H1 (cell line): ENCODE results near the gene ANXA3. TPM values are rescaled to one million over a fixed set of nuclear protein-coding genes. Genes with fewer than 3 reads are reported as not detected.

Experiments used
- CTCF ChIA-PET: fragments of 300-600 bp; sonication (Branson Sonifier 250); formaldehyde crosslinking; loops from one replicate; lab custom pipeline; 2021; ENCODE audit not compliant: partially characterized antibody; lab: Charles Lee
- POLR2A ChIA-PET: fragments of 300-600 bp; sonication (Branson Sonifier 250); formaldehyde crosslinking; loops from one replicate; lab custom pipeline; 2021; ENCODE audit warnings: inconsistent platforms; ENCODE audit not compliant: partially characterized antibody; lab: Charles Lee
- DNase-seq, 2 experiments: peaks; one replicate each; pipeline versions ENCODE4 v3.0.0 to v3.0.0-alpha.2; 2010 to 2022; ENCODE audit warnings: low spot score in 2 of 2, low read depth in 1 of 2, mixed read lengths in 1 of 2
- FAIRE-seq: peaks from 2 replicates; lab custom pipeline; 2011; peaks lifted over from hg19 to GRCh38; lab: Jason Lieb, UNC
- H2AFZ ChIP-seq: 2 replicates; pipeline ENCODE4 v1.8.1; 2012; ENCODE audit warnings: low read length, inconsistent platforms
- H2AK5ac ChIP-seq: 2 replicates; pipeline ENCODE4 v1.6.1; 2013; ENCODE audit warnings: low read depth, low read length
- H2BK120ac ChIP-seq: replicated peaks from 2 replicates; pipeline ENCODE3; 2013; ENCODE audit warnings: low read depth, low read length, inconsistent platforms
- H2BK12ac ChIP-seq: 2 replicates; pipeline ENCODE4 v1.6.1; 2013; ENCODE audit warnings: low read depth, low read length
- H2BK15ac ChIP-seq: 2 replicates; pipeline ENCODE4 v1.6.1; 2013; ENCODE audit warnings: low read length
- H2BK20ac ChIP-seq: 2 replicates; pipeline ENCODE4 v1.6.1; 2013; ENCODE audit warnings: low read length
- H2BK5ac ChIP-seq: 2 replicates; pipeline ENCODE4 v1.6.1; 2013; ENCODE audit warnings: low read depth, low read length
- H3K14ac ChIP-seq: 2 replicates; pipeline ENCODE4 v1.6.1; 2013; ENCODE audit warnings: inconsistent platforms; ENCODE audit not compliant: insufficient read length
- H3K18ac ChIP-seq: 2 replicates; pipeline ENCODE4 v1.6.1; 2013; ENCODE audit warnings: low read length; ENCODE audit errors: extremely low read depth
- H3K23ac ChIP-seq: 2 replicates; pipeline ENCODE4 v1.6.1; 2013; ENCODE audit warnings: inconsistent platforms; ENCODE audit not compliant: insufficient read length
- H3K23me2 ChIP-seq: 2 replicates; pipeline ENCODE4 v1.6.1; 2013; ENCODE audit warnings: low read depth, low read length
- H3K27ac ChIP-seq: 2 replicates; pipeline ENCODE4 v1.6.1; 2011; ENCODE audit warnings: low read depth, low read length, inconsistent platforms
- H3K27me3 ChIP-seq, 4 experiments: replicated peaks in 1 of 4; 1 replicate in 1 of 4; 2 replicates in 3 of 4; pipeline versions ENCODE4 v1.6.1 to v1.8.1; 2011 to 2013; ENCODE audit warnings: low read length in 3 of 4, mild to moderate bottlenecking in 3 of 4, inconsistent platforms in 2 of 4, mixed read lengths in 2 of 4, moderate library complexity in 1 of 4; ENCODE audit not compliant: control insufficient read depth in 3 of 4, insufficient read depth in 3 of 4; ENCODE audit errors: extremely low read depth in 1 of 4
- H3K36me3 ChIP-seq, 4 experiments: 2 replicates each; pipeline versions ENCODE4 v1.6.1 to v1.8.1; 2011 to 2013; ENCODE audit warnings: mild to moderate bottlenecking in 4 of 4, low read length in 3 of 4, moderate library complexity in 2 of 4, control low read depth in 1 of 4, inconsistent platforms in 1 of 4; ENCODE audit not compliant: insufficient read depth in 4 of 4, control insufficient read depth in 2 of 4
- H3K4ac ChIP-seq: replicated peaks from 2 replicates; pipeline ENCODE3; 2013; ENCODE audit warnings: low read length, low read depth, mixed read lengths, inconsistent platforms; ENCODE audit not compliant: insufficient read length
- H3K4me1 ChIP-seq, 4 experiments: replicated peaks in 1 of 4; 1 replicate in 1 of 4; 2 replicates in 3 of 4; pipeline versions ENCODE4 v1.6.1 to v1.8.1; 2011 to 2013; ENCODE audit warnings: low read length in 3 of 4, inconsistent platforms in 2 of 4, mixed read lengths in 1 of 4; ENCODE audit not compliant: insufficient read depth in 4 of 4, control insufficient read depth in 3 of 4
- H3K4me2 ChIP-seq, 2 experiments: 2 replicates each; pipeline versions ENCODE4 v1.6.1 to v1.8.1; 2011 to 2013; ENCODE audit warnings: low read depth in 2 of 2, low read length in 2 of 2, control low read depth in 1 of 2, inconsistent platforms in 1 of 2, mild to moderate bottlenecking in 1 of 2; ENCODE audit not compliant: insufficient read depth in 1 of 2
- H3K4me3 ChIP-seq, 4 experiments: fragments of 200-600, 300-600 bp in 1 of 4; sonication (generic), shearing (Covaris generic), sonication (Bioruptor Twin) in 1 of 4; 2 replicates each; pipeline versions ENCODE4 v1.5.1 to v1.8.1; 2011 to 2016; ENCODE audit warnings: low read length in 4 of 4, low read depth in 3 of 4, control low read depth in 2 of 4, inconsistent platforms in 2 of 4, mild to moderate bottlenecking in 2 of 4, mixed read lengths in 1 of 4, moderate library complexity in 1 of 4; ENCODE audit not compliant: insufficient read depth in 2 of 4; ENCODE audit errors: extremely low read depth in 1 of 4
- H3K56ac ChIP-seq: replicated peaks from 2 replicates; pipeline ENCODE3; 2013; ENCODE audit warnings: low read depth, mild to moderate bottlenecking, mixed read lengths, low read length, inconsistent platforms; ENCODE audit not compliant: insufficient read length
- H3K79me1 ChIP-seq: 2 replicates; pipeline ENCODE4 v1.6.1; 2013; ENCODE audit warnings: low read depth, low read length, control low read depth
- H3K79me2 ChIP-seq, 2 experiments: 2 replicates each; pipeline versions ENCODE4 v1.6.1 to v1.8.1; 2012 to 2013; ENCODE audit warnings: low read length in 2 of 2, mild to moderate bottlenecking in 2 of 2, inconsistent platforms in 1 of 2; ENCODE audit not compliant: insufficient read depth in 2 of 2, control insufficient read depth in 1 of 2
- H3K9ac ChIP-seq, 4 experiments: replicated peaks in 1 of 4; 1 replicate in 1 of 4; 2 replicates in 3 of 4; pipeline versions ENCODE4 v1.6.1 to v1.8.1; 2011 to 2013; ENCODE audit warnings: low read depth in 3 of 4, low read length in 3 of 4, control low read depth in 2 of 4, mild to moderate bottlenecking in 2 of 4, moderate library complexity in 2 of 4, inconsistent platforms in 1 of 4; ENCODE audit errors: extremely low read depth in 1 of 4
- H3K9me3 ChIP-seq, 2 experiments: 2 replicates each; pipeline versions ENCODE4 v1.6.1 to v1.8.1; 2012 to 2013; ENCODE audit warnings: mild to moderate bottlenecking in 2 of 2, moderate library complexity in 2 of 2, control low read depth in 1 of 2, inconsistent platforms in 1 of 2, low read depth in 1 of 2, low read length in 1 of 2, mixed read lengths in 1 of 2; ENCODE audit not compliant: insufficient read depth in 2 of 2
- H4K20me1 ChIP-seq, 2 experiments: replicated peaks in 1 of 2; 2 replicates each; pipeline versions ENCODE3 to v1.8.1; 2011 to 2013; ENCODE audit warnings: inconsistent platforms in 2 of 2, low read length in 2 of 2, mild to moderate bottlenecking in 1 of 2; ENCODE audit not compliant: insufficient read depth in 2 of 2, control insufficient read depth in 1 of 2
- H4K5ac ChIP-seq: 2 replicates; pipeline ENCODE4 v1.6.1; 2013; ENCODE audit warnings: low read length, low read depth, mixed read lengths, inconsistent platforms; ENCODE audit not compliant: insufficient read length
- H4K8ac ChIP-seq: 2 replicates; pipeline ENCODE4 v1.8.0; 2013; ENCODE audit warnings: mild to moderate bottlenecking, moderate library complexity, low read length, inconsistent platforms; ENCODE audit not compliant: insufficient read depth; ENCODE audit errors: extremely low read depth
- H4K91ac ChIP-seq: replicated peaks from 2 replicates; pipeline ENCODE3; 2013; ENCODE audit warnings: low read length, mixed read lengths, inconsistent platforms; ENCODE audit not compliant: insufficient read length
- EZH2 ChIP-seq: fragments of 200-600 bp; sonication (generic); IDR thresholded peaks from 2 replicates; pipeline ENCODE4 v1.7.1; 2012; ENCODE audit warnings: low read depth, mild to moderate bottlenecking, moderate library complexity, low read length, inconsistent platforms; ENCODE audit not compliant: severe bottlenecking
- JUN ChIP-seq: IDR thresholded peaks from 2 replicates; pipeline ENCODE4 v1.6.1; 2011; ENCODE audit warnings: low read depth, mild to moderate bottlenecking, improper control_type of control experiment, low read length
- WGBS, 2 experiments: shearing (Covaris generic) in 1 of 2; methylation state at CpG; one replicate each; pipeline versions ENCODE4 v1.1.6 to v1.1.7; 2013 to 2015; ENCODE audit warnings: low lambda C conversion rate in 2 of 2, mixed read lengths in 2 of 2, inconsistent platforms in 1 of 2, low coverage in 1 of 2, missing lambda C conversion rate in 1 of 2; ENCODE audit not compliant: insufficient replicate concordance in 2 of 2, insufficient coverage in 1 of 2, insufficient read length in 1 of 2; ENCODE audit errors: extremely low coverage in 1 of 2, missing lambda C conversion rate in 1 of 2; 5-methylcytosine and 5-hydroxymethylcytosine counted together
- polyA plus RNA-seq, 7 experiments: library from polyadenylated mRNA; depleted of rRNA in 3 of 7; stranded (reverse) in 5 of 7; unstranded in 2 of 7; fragments of >200 nt in 5 of 7; fragments of 200-250 nt in 2 of 7; gene quantifications; 1 replicate in 5 of 7; 2 replicates in 1 of 7; 4 replicates in 1 of 7; pipeline versions ENCODE4 v1.2.1 to v1.2.3, GENCODE V29; 2011 to 2013; ENCODE audit warnings: missing spikeins in 2 of 7, mixed read lengths in 2 of 7
- total RNA-seq: library from RNA; stranded (reverse); fragmentation: NEBNext Ultra II Directional; extraction: Animal tissue kit (Norgen Biotek cat#: 25700); gene quantifications from 2 replicates; pipeline ENCODE4 v1.2.1, GENCODE V29; 2021

ANXA3 gene
- total and polyA plus RNA-seq, 2 of the 8 experiments (the other 6 are each of a cell fraction or from before 2014, with no cell fraction given): 10.3 to 27.3 TPM

GRCh38 chr4:78528327-78528726 lies 23.2 kb upstream of the ANXA3 start:
- POLR2A ChIA-PET: no interaction called here
- Histone ChIP-seq H3K23me2 (no peaks in the 10 kb centered on the region), H3K36me3 (peaks cover 3 to 52% (median 36%) of the 10 kb centered on the region in 4 experiments; a peak in 7 of 8 replicates), H3K4me3 (no peak overlapping the region), H2BK12ac (no peak overlapping the region), H2BK15ac (no peak overlapping the region), H2BK5ac (no peak overlapping the region), H2BK20ac (no peak overlapping the region), H3K27ac (no peak overlapping the region), H3K23ac (no peak overlapping the region), H4K8ac (no peak overlapping the region), H3K4ac (no peak overlapping the region), H3K9me3 (no peaks in the 10 kb centered on the region), H3K4me1 (no peaks in the 10 kb centered on the region), H3K56ac (no peak overlapping the region), H4K20me1 (no peaks in the 10 kb centered on the region), H3K79me2 (no peaks in the 10 kb centered on the region), H4K5ac (no peak overlapping the region), H3K79me1 (no peaks in the 10 kb centered on the region), H3K18ac (no peak overlapping the region), H4K91ac (no peak overlapping the region), H3K9ac (no peak overlapping the region), H3K4me2 (no peak overlapping the region), H3K27me3 (no peaks in the 10 kb centered on the region), H2AFZ (no peak overlapping the region), H3K14ac (no peak overlapping the region), H2BK120ac (no peak overlapping the region), H2AK5ac (no peak overlapping the region)
- TF ChIP-seq EZH2 (no peak), JUN (no peak)
- DNase-seq (no peak), FAIRE-seq (no peak)
- CTCF ChIA-PET: interaction anchor here (0.9 to 1.9 kb wide), 3 partner anchors 9 to 14 kb away, joined by 3 to 7 read pairs (median 3); no protein-coding TSS in a partner anchor
- 96% methylated on average over 3 of the region's 3 CpGs; no CpG with 5 or more reads in 1 of the 2 experiments for WGBS, 2 experiments
